H1 (cell line): Measurements from ENCODE around the gene FAM163A. TPM values are rescaled to one million over a fixed set of nuclear protein-coding genes. Genes with fewer than 3 reads are reported as not detected.

Experiments
- CTCF ChIA-PET: fragments of 300-600 bp; sonication (Branson Sonifier 250); formaldehyde crosslinking; loops from one replicate; lab custom pipeline; 2021; ENCODE audit not compliant: partially characterized antibody; lab: Charles Lee
- POLR2A ChIA-PET: fragments of 300-600 bp; sonication (Branson Sonifier 250); formaldehyde crosslinking; loops from one replicate; lab custom pipeline; 2021; ENCODE audit warnings: inconsistent platforms; ENCODE audit not compliant: partially characterized antibody; lab: Charles Lee
- DNase-seq, 2 experiments: peaks; one replicate each; pipeline versions ENCODE4 v3.0.0 to v3.0.0-alpha.2; 2010 to 2022; ENCODE audit warnings: low spot score in 2 of 2, low read depth in 1 of 2, mixed read lengths in 1 of 2
- FAIRE-seq: peaks from 2 replicates; lab custom pipeline; 2011; peaks lifted over from hg19 to GRCh38; lab: Jason Lieb, UNC
- H2AFZ ChIP-seq: 2 replicates; pipeline ENCODE4 v1.8.1; 2012; ENCODE audit warnings: low read length, inconsistent platforms
- H2AK5ac ChIP-seq: 2 replicates; pipeline ENCODE4 v1.6.1; 2013; ENCODE audit warnings: low read depth, low read length
- H2BK120ac ChIP-seq: replicated peaks from 2 replicates; pipeline ENCODE3; 2013; ENCODE audit warnings: low read depth, low read length, inconsistent platforms
- H2BK12ac ChIP-seq: 2 replicates; pipeline ENCODE4 v1.6.1; 2013; ENCODE audit warnings: low read depth, low read length
- H2BK15ac ChIP-seq: 2 replicates; pipeline ENCODE4 v1.6.1; 2013; ENCODE audit warnings: low read length
- H2BK20ac ChIP-seq: 2 replicates; pipeline ENCODE4 v1.6.1; 2013; ENCODE audit warnings: low read length
- H2BK5ac ChIP-seq: 2 replicates; pipeline ENCODE4 v1.6.1; 2013; ENCODE audit warnings: low read depth, low read length
- H3K14ac ChIP-seq: 2 replicates; pipeline ENCODE4 v1.6.1; 2013; ENCODE audit warnings: inconsistent platforms; ENCODE audit not compliant: insufficient read length
- H3K18ac ChIP-seq: 2 replicates; pipeline ENCODE4 v1.6.1; 2013; ENCODE audit warnings: low read length; ENCODE audit errors: extremely low read depth
- H3K23ac ChIP-seq: 2 replicates; pipeline ENCODE4 v1.6.1; 2013; ENCODE audit warnings: inconsistent platforms; ENCODE audit not compliant: insufficient read length
- H3K23me2 ChIP-seq: 2 replicates; pipeline ENCODE4 v1.6.1; 2013; ENCODE audit warnings: low read depth, low read length
- H3K27ac ChIP-seq: 2 replicates; pipeline ENCODE4 v1.6.1; 2011; ENCODE audit warnings: low read depth, low read length, inconsistent platforms
- H3K27me3 ChIP-seq, 4 experiments: replicated peaks in 1 of 4; 1 replicate in 1 of 4; 2 replicates in 3 of 4; pipeline versions ENCODE4 v1.6.1 to v1.8.1; 2011 to 2013; ENCODE audit warnings: low read length in 3 of 4, mild to moderate bottlenecking in 3 of 4, inconsistent platforms in 2 of 4, mixed read lengths in 2 of 4, moderate library complexity in 1 of 4; ENCODE audit not compliant: control insufficient read depth in 3 of 4, insufficient read depth in 3 of 4; ENCODE audit errors: extremely low read depth in 1 of 4
- H3K36me3 ChIP-seq, 4 experiments: 2 replicates each; pipeline versions ENCODE4 v1.6.1 to v1.8.1; 2011 to 2013; ENCODE audit warnings: mild to moderate bottlenecking in 4 of 4, low read length in 3 of 4, moderate library complexity in 2 of 4, control low read depth in 1 of 4, inconsistent platforms in 1 of 4; ENCODE audit not compliant: insufficient read depth in 4 of 4, control insufficient read depth in 2 of 4
- H3K4ac ChIP-seq: replicated peaks from 2 replicates; pipeline ENCODE3; 2013; ENCODE audit warnings: low read length, low read depth, mixed read lengths, inconsistent platforms; ENCODE audit not compliant: insufficient read length
- H3K4me1 ChIP-seq, 4 experiments: replicated peaks in 1 of 4; 1 replicate in 1 of 4; 2 replicates in 3 of 4; pipeline versions ENCODE4 v1.6.1 to v1.8.1; 2011 to 2013; ENCODE audit warnings: low read length in 3 of 4, inconsistent platforms in 2 of 4, mixed read lengths in 1 of 4; ENCODE audit not compliant: insufficient read depth in 4 of 4, control insufficient read depth in 3 of 4
- H3K4me2 ChIP-seq, 2 experiments: 2 replicates each; pipeline versions ENCODE4 v1.6.1 to v1.8.1; 2011 to 2013; ENCODE audit warnings: low read depth in 2 of 2, low read length in 2 of 2, control low read depth in 1 of 2, inconsistent platforms in 1 of 2, mild to moderate bottlenecking in 1 of 2; ENCODE audit not compliant: insufficient read depth in 1 of 2
- H3K4me3 ChIP-seq, 4 experiments: fragments of 200-600, 300-600 bp in 1 of 4; sonication (generic), shearing (Covaris generic), sonication (Bioruptor Twin) in 1 of 4; 2 replicates each; pipeline versions ENCODE4 v1.5.1 to v1.8.1; 2011 to 2016; ENCODE audit warnings: low read length in 4 of 4, low read depth in 3 of 4, control low read depth in 2 of 4, inconsistent platforms in 2 of 4, mild to moderate bottlenecking in 2 of 4, mixed read lengths in 1 of 4, moderate library complexity in 1 of 4; ENCODE audit not compliant: insufficient read depth in 2 of 4; ENCODE audit errors: extremely low read depth in 1 of 4
- H3K56ac ChIP-seq: replicated peaks from 2 replicates; pipeline ENCODE3; 2013; ENCODE audit warnings: low read depth, mild to moderate bottlenecking, mixed read lengths, low read length, inconsistent platforms; ENCODE audit not compliant: insufficient read length
- H3K79me1 ChIP-seq: 2 replicates; pipeline ENCODE4 v1.6.1; 2013; ENCODE audit warnings: low read depth, low read length, control low read depth
- H3K79me2 ChIP-seq, 2 experiments: 2 replicates each; pipeline versions ENCODE4 v1.6.1 to v1.8.1; 2012 to 2013; ENCODE audit warnings: low read length in 2 of 2, mild to moderate bottlenecking in 2 of 2, inconsistent platforms in 1 of 2; ENCODE audit not compliant: insufficient read depth in 2 of 2, control insufficient read depth in 1 of 2
- H3K9ac ChIP-seq, 4 experiments: replicated peaks in 1 of 4; 1 replicate in 1 of 4; 2 replicates in 3 of 4; pipeline versions ENCODE4 v1.6.1 to v1.8.1; 2011 to 2013; ENCODE audit warnings: low read depth in 3 of 4, low read length in 3 of 4, control low read depth in 2 of 4, mild to moderate bottlenecking in 2 of 4, moderate library complexity in 2 of 4, inconsistent platforms in 1 of 4; ENCODE audit errors: extremely low read depth in 1 of 4
- H3K9me3 ChIP-seq, 2 experiments: 2 replicates each; pipeline versions ENCODE4 v1.6.1 to v1.8.1; 2012 to 2013; ENCODE audit warnings: mild to moderate bottlenecking in 2 of 2, moderate library complexity in 2 of 2, control low read depth in 1 of 2, inconsistent platforms in 1 of 2, low read depth in 1 of 2, low read length in 1 of 2, mixed read lengths in 1 of 2; ENCODE audit not compliant: insufficient read depth in 2 of 2
- H4K20me1 ChIP-seq, 2 experiments: replicated peaks in 1 of 2; 2 replicates each; pipeline versions ENCODE3 to v1.8.1; 2011 to 2013; ENCODE audit warnings: inconsistent platforms in 2 of 2, low read length in 2 of 2, mild to moderate bottlenecking in 1 of 2; ENCODE audit not compliant: insufficient read depth in 2 of 2, control insufficient read depth in 1 of 2
- H4K5ac ChIP-seq: 2 replicates; pipeline ENCODE4 v1.6.1; 2013; ENCODE audit warnings: low read length, low read depth, mixed read lengths, inconsistent platforms; ENCODE audit not compliant: insufficient read length
- H4K8ac ChIP-seq: 2 replicates; pipeline ENCODE4 v1.8.0; 2013; ENCODE audit warnings: mild to moderate bottlenecking, moderate library complexity, low read length, inconsistent platforms; ENCODE audit not compliant: insufficient read depth; ENCODE audit errors: extremely low read depth
- H4K91ac ChIP-seq: replicated peaks from 2 replicates; pipeline ENCODE3; 2013; ENCODE audit warnings: low read length, mixed read lengths, inconsistent platforms; ENCODE audit not compliant: insufficient read length
- HDAC6 ChIP-seq: IDR thresholded peaks from one replicate; pipeline ENCODE4 v1.7.1; 2012; ENCODE audit warnings: low read depth, mild to moderate bottlenecking, inconsistent platforms, low read length, moderate library complexity
- KDM4A ChIP-seq: IDR thresholded peaks from one replicate; pipeline ENCODE4 v1.7.1; 2012; ENCODE audit warnings: low read depth, mild to moderate bottlenecking, moderate library complexity, low read length, inconsistent platforms; ENCODE audit not compliant: severe bottlenecking
- KDM5A ChIP-seq: fragments of 200-600 bp; IDR thresholded peaks from 2 replicates; pipeline ENCODE4 v1.7.1; 2012; ENCODE audit warnings: mild to moderate bottlenecking, low read length, inconsistent platforms, mixed read lengths
- MAFK ChIP-seq: IDR thresholded peaks from 2 replicates; pipeline ENCODE4 v1.6.1; 2012; ENCODE audit warnings: low read depth, mild to moderate bottlenecking, improper control_type of control experiment, low read length
- RAD21 ChIP-seq, 2 experiments: IDR thresholded peaks in 1 of 2; conservative IDR thresholded peaks in 1 of 2; 2 replicates each; pipeline ENCODE4 v1.6.1; 2011; ENCODE audit warnings: low read depth in 2 of 2, low read length in 2 of 2, improper control_type of control experiment in 1 of 2, inconsistent platforms in 1 of 2, mild to moderate bottlenecking in 1 of 2, moderate library complexity in 1 of 2
- RXRA ChIP-seq: IDR thresholded peaks from 2 replicates; pipeline ENCODE4 v1.6.1; 2011; ENCODE audit warnings: low read depth, mild to moderate bottlenecking, low read length, moderate library complexity; ENCODE audit not compliant: insufficient read depth
- SIN3A ChIP-seq, 2 experiments: IDR thresholded peaks in 1 of 2; conservative IDR thresholded peaks in 1 of 2; 2 replicates each; pipeline ENCODE4 v1.6.1; 2011 to 2012; ENCODE audit warnings: low read length in 2 of 2, improper control_type of control experiment in 1 of 2, low read depth in 1 of 2, mild to moderate bottlenecking in 1 of 2
- YY1 ChIP-seq: IDR thresholded peaks from 2 replicates; pipeline ENCODE4 v1.6.1; 2011; ENCODE audit warnings: low read depth, mild to moderate bottlenecking, low read length
- WGBS, 2 experiments: shearing (Covaris generic) in 1 of 2; methylation state at CpG; one replicate each; pipeline versions ENCODE4 v1.1.6 to v1.1.7; 2013 to 2015; ENCODE audit warnings: low lambda C conversion rate in 2 of 2, mixed read lengths in 2 of 2, inconsistent platforms in 1 of 2, low coverage in 1 of 2, missing lambda C conversion rate in 1 of 2; ENCODE audit not compliant: insufficient replicate concordance in 2 of 2, insufficient coverage in 1 of 2, insufficient read length in 1 of 2; ENCODE audit errors: extremely low coverage in 1 of 2, missing lambda C conversion rate in 1 of 2; 5-methylcytosine and 5-hydroxymethylcytosine counted together
- polyA plus RNA-seq, 7 experiments: library from polyadenylated mRNA; depleted of rRNA in 3 of 7; stranded (reverse) in 5 of 7; unstranded in 2 of 7; fragments of >200 nt in 5 of 7; fragments of 200-250 nt in 2 of 7; gene quantifications; 1 replicate in 5 of 7; 2 replicates in 1 of 7; 4 replicates in 1 of 7; pipeline versions ENCODE4 v1.2.1 to v1.2.3, GENCODE V29; 2011 to 2013; ENCODE audit warnings: missing spikeins in 2 of 7, mixed read lengths in 2 of 7
- total RNA-seq: library from RNA; stranded (reverse); fragmentation: NEBNext Ultra II Directional; extraction: Animal tissue kit (Norgen Biotek cat#: 25700); gene quantifications from 2 replicates; pipeline ENCODE4 v1.2.1, GENCODE V29; 2021

Gene FAM163A
- total and polyA plus RNA-seq, 2 of the 8 experiments (the other 6 are each of a cell fraction or from before 2014, with no cell fraction given): 0.13 to 0.18 TPM

GRCh38 chr1:179813626-179814545 lies 70.8 kb downstream of the FAM163A start:
- H3K79me2 ChIP-seq: no peaks in the 10 kb centered on the region
- ChIA-PET POLR2A (interaction anchor here (1.0 kb wide), 1 partner anchor 17 kb away, joined by 4 read pairs; no protein-coding TSS in a partner anchor), CTCF (interaction anchor here (0.6 to 16.2 kb wide), 63 partner anchors 8 to 647 kb away, joined by 3 to 595 read pairs (median 5); partner anchors contain the start of genes FAM163A and TOR1AIP1)
- H3K27ac ChIP-seq: no peak overlapping the region
- peaks cover 4 to 12% (median 5%) of the 10 kb centered on the region in 4 experiments for H3K4me1 ChIP-seq
- H4K5ac ChIP-seq: no peak overlapping the region
- H2BK120ac ChIP-seq: no peak overlapping the region
- H2AK5ac ChIP-seq: no peak overlapping the region
- no peak for FAIRE-seq
- H3K4me2 ChIP-seq: peak overlapping the region; percentile 90 to 100
- no peak for TF ChIP-seq HDAC6
- no peak for TF ChIP-seq KDM4A
- no peak for TF ChIP-seq SIN3A (conservative IDR thresholded peaks at IDR 0.05 in 1 of 2, IDR thresholded peaks at IDR 0.05 in 1 of 2; ENCODE audit: low read depth in 1 of 2, low read length in 2 of 2)
- no peak for TF ChIP-seq MAFK
- TF ChIP-seq YY1: no peak
- no peak for TF ChIP-seq KDM5A
- TF ChIP-seq RAD21 (IDR thresholded peaks at IDR 0.05 in 1 of 2, conservative IDR thresholded peaks at IDR 0.05 in 1 of 2; ENCODE audit: low read depth in 2 of 2, low read length in 2 of 2): no peak
- no peak for TF ChIP-seq RXRA
- no peak overlapping the region for H4K91ac ChIP-seq
- H3K79me1 ChIP-seq: no peaks in the 10 kb centered on the region
- no peak overlapping the region; the same call in none of the 2 replicates for H4K8ac ChIP-seq
- H3K23ac ChIP-seq: no peak overlapping the region
- H3K36me3 ChIP-seq: no peaks in the 10 kb centered on the region
- H3K56ac ChIP-seq: no peak overlapping the region
- no peak overlapping the region for H3K18ac ChIP-seq
- peak overlapping the region; percentile 99 for H2AFZ ChIP-seq
- no peak overlapping the region for H2BK5ac ChIP-seq
- WGBS, 2 experiments: 85% methylated on average over 28 of the region's 28 CpGs; no CpG with 5 or more reads in 1 of the 2 experiments
- no peak overlapping the region for H3K4ac ChIP-seq
- H3K23me2 ChIP-seq: peaks cover 11% of the 10 kb centered on the region
- H2BK20ac ChIP-seq: no peak overlapping the region
- H3K9ac ChIP-seq: no peak overlapping the region
- no peak for DNase-seq
- peaks cover 0 to 17% (median 14%) of the 10 kb centered on the region in 4 experiments; a peak in 6 of 7 replicates for H3K27me3 ChIP-seq
- no peaks in the 10 kb centered on the region for H4K20me1 ChIP-seq
- H3K9me3 ChIP-seq: no peaks in the 10 kb centered on the region
- H3K14ac ChIP-seq: no peak overlapping the region
- H3K4me3 ChIP-seq: peak overlapping the region in 3 of 4 experiments; percentile 50 to 67 (median 65); a peak in 7 of 8 replicates
- no peak overlapping the region for H2BK15ac ChIP-seq
- no peak overlapping the region for H2BK12ac ChIP-seq
